ENCODE measurements around the gene CELF2.
A peak's percentile ranks its signal among the peaks of the same experiment; 100 is the strongest.

DNA sequence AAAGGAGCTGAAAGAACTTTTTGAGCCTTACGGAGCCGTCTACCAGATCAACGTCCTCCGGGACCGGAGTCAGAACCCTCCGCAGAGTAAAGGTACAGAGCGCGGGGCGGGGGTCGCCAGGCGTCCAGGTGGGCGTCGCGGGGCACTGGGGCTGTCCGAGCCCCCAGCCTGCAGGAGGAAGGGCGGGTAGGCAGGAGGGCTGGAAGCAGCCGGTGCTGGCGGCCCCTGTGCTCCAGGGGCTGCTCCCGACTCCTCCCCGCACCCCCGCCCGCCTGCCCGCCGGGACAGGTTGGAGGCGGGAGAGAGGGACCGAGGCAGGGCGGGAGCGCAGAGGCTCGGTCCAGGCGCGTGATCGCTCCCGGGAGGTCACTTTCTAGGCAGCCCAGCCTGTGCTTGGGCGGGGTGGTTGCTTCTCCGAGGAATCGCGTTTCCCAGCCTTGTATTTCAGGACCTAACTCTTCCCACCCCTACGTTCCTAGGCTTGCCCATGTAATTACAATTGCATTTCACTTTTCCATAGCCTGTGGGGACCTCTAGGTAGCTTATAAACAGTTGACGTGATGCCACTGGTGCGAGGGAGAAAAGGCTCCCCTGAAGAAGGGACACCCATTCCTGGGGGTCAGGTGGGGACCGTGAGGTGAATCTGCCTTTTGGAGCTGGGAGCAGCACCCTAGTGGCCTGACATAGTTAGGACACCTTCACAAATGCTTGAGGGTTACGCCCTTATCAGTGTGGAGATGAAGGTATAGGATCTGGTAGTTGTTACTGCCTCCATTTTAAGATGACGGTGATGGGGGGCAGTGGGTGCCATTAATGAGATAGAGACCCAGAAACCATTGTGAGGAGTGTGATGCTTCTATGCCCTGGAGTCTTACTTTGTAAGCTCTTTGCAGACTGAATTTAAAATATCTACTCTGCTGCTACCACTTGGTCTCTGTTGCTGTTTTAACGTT lies 148.2 kb downstream of the CELF2 start:
- TF ChIP-seq CTCF (IDR thresholded peaks at IDR 0.05) (peak; percentile 39 to 61 (median 46)), POLR2AphosphoS5 (IDR thresholded peaks at IDR 0.05) (peak in 2 of 3 donors; percentile 41 to 52)
